Osteocyte (in vitro differentiated cells): ENCODE results near the gene PRKN. TPM values are rescaled to one million over a fixed set of nuclear protein-coding genes. Genes with fewer than 3 reads are reported as not detected.

Experiments
- DNase-seq: peaks from one replicate; pipeline ENCODE4 v3.0.0; 2021; ENCODE audit warnings: mixed read lengths; ENCODE audit not compliant: unreplicated experiment; ENCODE audit errors: extremely low spot score
- H3K27ac Mint-ChIP-seq: one replicate; pipeline ENCODE4 v1.8.0; 2021; ENCODE audit warnings: mild to moderate bottlenecking, mixed read lengths; ENCODE audit not compliant: unreplicated experiment
- H3K27me3 Mint-ChIP-seq: one replicate; pipeline ENCODE4 v1.8.0; 2021; ENCODE audit warnings: mixed read lengths; ENCODE audit not compliant: unreplicated experiment
- H3K36me3 Mint-ChIP-seq: one replicate; pipeline ENCODE4 v1.8.0; 2021; ENCODE audit warnings: mixed read lengths; ENCODE audit not compliant: unreplicated experiment
- H3K4me1 Mint-ChIP-seq: one replicate; pipeline ENCODE4 v1.8.0; 2021; ENCODE audit warnings: mixed read lengths; ENCODE audit not compliant: unreplicated experiment
- H3K4me3 Mint-ChIP-seq: one replicate; pipeline ENCODE4 v1.8.0; 2021; ENCODE audit warnings: mild to moderate bottlenecking, moderate library complexity, mixed read lengths; ENCODE audit not compliant: unreplicated experiment
- H3K9me3 Mint-ChIP-seq: one replicate; pipeline ENCODE4 v1.8.0; 2021; ENCODE audit warnings: mixed read lengths; ENCODE audit not compliant: unreplicated experiment
- total RNA-seq: library from RNA; stranded (reverse); gene quantifications from 2 replicates; pipeline ENCODE4 v1.2.1, GENCODE V29; 2021
- TF ChIP-seq, protein P1 (sequence below): fragments of 200-600 bp; sonication (generic); IDR thresholded peaks from 2 replicates; pipeline ENCODE4 v1.5.0; 2021; ENCODE audit warnings: antibody characterized with exemption, mild to moderate bottlenecking, moderate library complexity

PRKN gene
- total RNA-seq, 1 donor from 2014 or later = 13.4 TPM

DNA sequence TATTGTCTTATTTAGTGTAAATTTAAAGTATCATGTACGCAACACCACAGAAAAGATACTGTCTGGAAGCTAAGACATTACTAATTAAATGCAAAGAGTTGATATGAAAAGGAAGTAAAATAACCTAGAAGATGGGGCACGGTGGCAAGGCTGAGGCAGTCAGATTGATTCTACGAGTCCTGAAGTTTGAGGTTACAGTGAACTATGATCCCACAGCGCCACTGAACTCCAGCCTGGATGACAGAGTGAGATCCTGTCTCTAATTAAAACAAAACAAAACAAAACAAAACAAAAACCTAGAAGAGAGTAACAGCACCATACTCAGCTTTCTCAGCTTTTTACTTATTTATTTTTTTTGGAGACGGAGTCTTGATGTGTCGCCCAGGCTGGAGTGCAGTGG, 199.0 kb downstream of the PRKN start:
- H3K4me1 Mint-ChIP-seq = no peaks in the 10 kb centered on the region
- H3K27me3 Mint-ChIP-seq = no peaks in the 10 kb centered on the region
- no peaks in the 10 kb centered on the region for H3K9me3 Mint-ChIP-seq
- no peak for DNase-seq
- H3K4me3 Mint-ChIP-seq = no peak overlapping the region
- peaks cover 4% of the 10 kb centered on the region for H3K36me3 Mint-ChIP-seq
- TF ChIP-seq, protein P1, sequence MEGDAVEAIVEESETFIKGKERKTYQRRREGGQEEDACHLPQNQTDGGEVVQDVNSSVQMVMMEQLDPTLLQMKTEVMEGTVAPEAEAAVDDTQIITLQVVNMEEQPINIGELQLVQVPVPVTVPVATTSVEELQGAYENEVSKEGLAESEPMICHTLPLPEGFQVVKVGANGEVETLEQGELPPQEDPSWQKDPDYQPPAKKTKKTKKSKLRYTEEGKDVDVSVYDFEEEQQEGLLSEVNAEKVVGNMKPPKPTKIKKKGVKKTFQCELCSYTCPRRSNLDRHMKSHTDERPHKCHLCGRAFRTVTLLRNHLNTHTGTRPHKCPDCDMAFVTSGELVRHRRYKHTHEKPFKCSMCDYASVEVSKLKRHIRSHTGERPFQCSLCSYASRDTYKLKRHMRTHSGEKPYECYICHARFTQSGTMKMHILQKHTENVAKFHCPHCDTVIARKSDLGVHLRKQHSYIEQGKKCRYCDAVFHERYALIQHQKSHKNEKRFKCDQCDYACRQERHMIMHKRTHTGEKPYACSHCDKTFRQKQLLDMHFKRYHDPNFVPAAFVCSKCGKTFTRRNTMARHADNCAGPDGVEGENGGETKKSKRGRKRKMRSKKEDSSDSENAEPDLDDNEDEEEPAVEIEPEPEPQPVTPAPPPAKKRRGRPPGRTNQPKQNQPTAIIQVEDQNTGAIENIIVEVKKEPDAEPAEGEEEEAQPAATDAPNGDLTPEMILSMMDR = no peak
- no peak overlapping the region for H3K27ac Mint-ChIP-seq

DNA sequence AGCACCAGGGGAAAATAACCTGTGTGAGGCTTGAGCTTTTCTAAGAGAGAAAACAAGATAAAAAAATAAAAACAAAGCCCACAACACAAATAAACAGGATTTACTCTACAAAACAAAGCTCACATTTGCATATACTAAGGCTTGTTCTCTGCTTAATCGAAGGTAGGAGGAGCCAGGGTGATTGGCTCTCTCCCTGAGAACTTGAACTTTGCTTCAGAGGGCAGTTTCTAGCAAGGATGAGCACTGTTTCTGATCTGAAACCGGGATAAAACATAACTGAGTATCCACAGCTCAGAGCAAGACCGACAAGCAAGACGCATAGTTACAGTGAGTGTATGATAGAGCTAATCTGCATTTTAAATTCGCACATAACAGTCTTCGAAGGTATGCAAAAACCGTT, 200.6 kb downstream of the PRKN start:
- no peaks in the 10 kb centered on the region for H3K4me1 Mint-ChIP-seq
- H3K27me3 Mint-ChIP-seq = no peaks in the 10 kb centered on the region
- H3K36me3 Mint-ChIP-seq = peaks cover 7% of the 10 kb centered on the region
- no peaks in the 10 kb centered on the region for H3K9me3 Mint-ChIP-seq
- no peak overlapping the region for H3K4me3 Mint-ChIP-seq
- DNase-seq = no peak
- no peak overlapping the region for H3K27ac Mint-ChIP-seq
- TF ChIP-seq, protein P1 = no peak

DNA sequence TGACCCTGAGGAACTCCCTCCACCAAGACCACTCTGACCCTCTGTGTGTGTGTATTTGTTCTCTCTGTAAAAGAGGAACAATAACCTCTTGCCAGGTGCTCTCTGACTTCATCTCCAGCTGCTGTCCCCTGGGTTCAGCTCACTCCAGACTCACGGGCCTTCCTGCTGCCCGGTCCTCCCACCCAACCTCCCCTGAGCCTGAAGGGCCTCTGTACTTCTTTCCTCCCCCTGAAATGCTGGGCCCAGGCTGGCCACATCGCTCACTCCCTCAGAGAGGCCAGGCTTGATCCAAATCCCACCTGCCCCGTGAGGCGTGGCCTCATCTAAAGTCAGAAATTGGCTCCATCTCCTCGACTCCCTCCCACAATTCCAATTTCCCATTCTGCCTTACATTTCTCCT, 202.4 kb downstream of the PRKN start:
- Mint-ChIP-seq H3K27me3 (no peaks in the 10 kb centered on the region), H3K9me3 (no peaks in the 10 kb centered on the region), H3K4me1 (no peaks in the 10 kb centered on the region), H3K27ac (no peak overlapping the region), H3K4me3 (no peak overlapping the region), H3K36me3 (peaks cover 5% of the 10 kb centered on the region)
- DNase-seq = no peak
- TF ChIP-seq, protein P1 = no peak

DNA sequence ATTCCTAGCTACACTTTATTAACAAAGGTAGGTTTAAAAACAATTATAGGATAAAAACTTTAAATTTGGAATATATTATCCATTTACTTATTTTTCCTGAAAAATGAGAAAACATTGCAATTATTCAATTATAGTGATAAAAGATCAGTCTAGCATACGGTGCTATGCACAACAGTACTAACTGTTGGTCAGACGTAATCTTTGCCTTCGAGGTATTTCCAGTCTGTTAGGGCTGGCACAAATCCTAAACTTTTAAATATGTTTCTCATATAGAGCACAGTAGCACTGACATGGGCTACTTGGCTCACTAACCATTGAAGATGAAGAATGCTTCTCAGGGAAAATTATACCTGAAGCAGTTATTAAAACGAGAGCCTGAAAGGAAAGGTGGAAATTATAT, 214.8 kb downstream of the PRKN start:
- no peaks in the 10 kb centered on the region for H3K9me3 Mint-ChIP-seq
- H3K4me1 Mint-ChIP-seq = peaks cover 12% of the 10 kb centered on the region

DNA sequence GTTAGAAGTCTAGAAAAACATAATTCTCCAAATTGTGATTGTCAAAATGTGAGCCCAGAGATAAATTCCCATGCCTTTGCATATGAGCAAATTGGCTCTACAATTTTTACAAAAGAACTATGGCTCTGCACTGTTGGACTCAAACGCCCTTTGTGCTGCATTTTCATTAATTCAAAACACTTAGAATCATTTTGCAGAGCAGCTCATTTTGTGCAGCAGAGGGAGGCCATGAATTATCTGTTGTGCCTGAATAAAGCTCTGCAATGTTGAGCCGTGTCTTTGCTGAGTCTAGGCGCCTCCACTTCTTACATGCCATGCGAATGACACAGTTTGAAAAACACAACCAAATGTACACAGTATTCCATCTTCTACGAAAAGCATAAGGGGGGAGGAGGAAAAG, 230.2 kb downstream of the PRKN start:
- DNase-seq = no peak
- H3K4me1 Mint-ChIP-seq = no peaks in the 10 kb centered on the region

More for the DNA sequence above, 214.8 kb downstream of the PRKN start:
- H3K36me3 Mint-ChIP-seq = peaks cover 2% of the 10 kb centered on the region
- no peak overlapping the region for H3K4me3 Mint-ChIP-seq
- H3K27me3 Mint-ChIP-seq = no peaks in the 10 kb centered on the region
- TF ChIP-seq, protein P1 = no peak
- no peak overlapping the region for H3K27ac Mint-ChIP-seq
- no peak for DNase-seq

More for the DNA sequence above, 230.2 kb downstream of the PRKN start:
- TF ChIP-seq, protein P1 = no peak
- no peaks in the 10 kb centered on the region for H3K27me3 Mint-ChIP-seq
- no peak overlapping the region for H3K27ac Mint-ChIP-seq
- H3K4me3 Mint-ChIP-seq = no peak overlapping the region
- no peaks in the 10 kb centered on the region for H3K9me3 Mint-ChIP-seq
- no peaks in the 10 kb centered on the region for H3K36me3 Mint-ChIP-seq
